Measurements from ENCODE around the gene ACVR1B.

DNA sequence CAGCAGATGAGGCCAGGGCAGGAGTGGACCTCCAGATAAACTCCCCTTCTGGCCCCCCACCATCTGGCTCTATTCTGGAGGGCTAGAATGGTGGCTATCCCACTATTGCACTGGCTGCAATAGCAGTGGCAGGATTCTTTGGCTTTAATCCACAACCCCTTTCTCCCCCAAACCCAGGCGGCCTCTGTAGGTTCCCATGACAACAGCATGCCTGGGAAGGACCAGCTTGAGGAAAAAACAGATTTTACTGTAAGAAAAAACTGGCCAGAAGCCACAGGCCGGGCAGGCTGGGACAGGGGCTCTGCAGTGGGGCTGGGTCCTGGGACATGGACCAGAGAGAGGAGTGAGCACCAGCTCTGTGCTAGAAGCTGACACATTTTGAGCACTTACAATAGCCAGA is 13.6 kb upstream of the ACVR1B start:
- TF ChIP-seq, protein P1, sequence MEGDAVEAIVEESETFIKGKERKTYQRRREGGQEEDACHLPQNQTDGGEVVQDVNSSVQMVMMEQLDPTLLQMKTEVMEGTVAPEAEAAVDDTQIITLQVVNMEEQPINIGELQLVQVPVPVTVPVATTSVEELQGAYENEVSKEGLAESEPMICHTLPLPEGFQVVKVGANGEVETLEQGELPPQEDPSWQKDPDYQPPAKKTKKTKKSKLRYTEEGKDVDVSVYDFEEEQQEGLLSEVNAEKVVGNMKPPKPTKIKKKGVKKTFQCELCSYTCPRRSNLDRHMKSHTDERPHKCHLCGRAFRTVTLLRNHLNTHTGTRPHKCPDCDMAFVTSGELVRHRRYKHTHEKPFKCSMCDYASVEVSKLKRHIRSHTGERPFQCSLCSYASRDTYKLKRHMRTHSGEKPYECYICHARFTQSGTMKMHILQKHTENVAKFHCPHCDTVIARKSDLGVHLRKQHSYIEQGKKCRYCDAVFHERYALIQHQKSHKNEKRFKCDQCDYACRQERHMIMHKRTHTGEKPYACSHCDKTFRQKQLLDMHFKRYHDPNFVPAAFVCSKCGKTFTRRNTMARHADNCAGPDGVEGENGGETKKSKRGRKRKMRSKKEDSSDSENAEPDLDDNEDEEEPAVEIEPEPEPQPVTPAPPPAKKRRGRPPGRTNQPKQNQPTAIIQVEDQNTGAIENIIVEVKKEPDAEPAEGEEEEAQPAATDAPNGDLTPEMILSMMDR (IDR thresholded peaks at IDR 0.05; ENCODE audit: borderline replicate concordance, extremely low read depth, low read length, poor library complexity, severe bottlenecking) = no peak
- TF ChIP-seq EZH2 (IDR thresholded peaks at IDR 0.05; ENCODE audit: borderline replicate concordance, low read depth, low read length, severe bottlenecking) = no peak

All from DND-41 (cell line).